HTERT RPE-1 (cell line): Measurements from ENCODE around the gene MED27.

Experiments
- in situ Hi-C: fragments of 300-500 bp; cut with MboI; formaldehyde crosslinking; loops from 4 replicates; pipeline ENCODE4 v1.14.3; 2020; ENCODE audit warnings: low sequenced_read_pairs

MED27 gene

GRCh38 chr9:131867611-131868192 lies 212.0 kb downstream of the MED27 start:
- in situ Hi-C loops: no loop called here

- in situ Hi-C loops: no loop called here
Observed at GRCh38 chr9:131865446-131866195, 214.0 kb downstream of the MED27 start.

- in situ Hi-C loops: no loop called here
Observed at GRCh38 chr9:131864531-131864930, 215.1 kb downstream of the MED27 start.

- in situ Hi-C loops: no loop called here
Observed at GRCh38 chr9:131863306-131863896, 216.3 kb downstream of the MED27 start.

- in situ Hi-C loops: no loop called here
Observed at GRCh38 chr9:131862261-131862660, 217.4 kb downstream of the MED27 start.

- in situ Hi-C loops: no loop called here
Observed at GRCh38 chr9:131860430-131860829, 219.2 kb downstream of the MED27 start.

GRCh38 chr9:131858147-131858546 lies 221.5 kb downstream of the MED27 start:
- in situ Hi-C loops: no loop called here

- in situ Hi-C loops: no loop called here
Observed at GRCh38 chr9:131856105-131856504, 223.6 kb downstream of the MED27 start.

GRCh38 chr9:131854896-131855613 lies 224.6 kb downstream of the MED27 start:
- in situ Hi-C loops: no loop called here

GRCh38 chr9:131854334-131854733 lies 225.3 kb downstream of the MED27 start:
- in situ Hi-C loops: no loop called here

GRCh38 chr9:131853434-131853833 lies 226.2 kb downstream of the MED27 start:
- in situ Hi-C loops: no loop called here

- in situ Hi-C loops: no loop called here
Observed at GRCh38 chr9:131851414-131851813, 228.3 kb downstream of the MED27 start.

GRCh38 chr9:131849391-131849790 lies 230.3 kb downstream of the MED27 start:
- in situ Hi-C loops: no loop called here

GRCh38 chr9:131848570-131849160 lies 231.0 kb downstream of the MED27 start:
- in situ Hi-C loops: no loop called here

GRCh38 chr9:131847665-131848354 lies 231.9 kb downstream of the MED27 start:
- in situ Hi-C loops: no loop called here

GRCh38 chr9:131845305-131846298 lies 234.1 kb downstream of the MED27 start:
- in situ Hi-C loops: no loop called here

- in situ Hi-C loops: no loop called here
Observed at GRCh38 chr9:131844745-131845118, 234.9 kb downstream of the MED27 start.

- in situ Hi-C loops: no loop called here
Observed at GRCh38 chr9:131843989-131844744, 235.5 kb downstream of the MED27 start.
